SU-DHL-6 (cell line): ENCODE data around the gene MAML3.

Experiments used
- EZH2phosphoT487 ChIP-seq: fragments of 200-600 bp; sonication (generic), shearing (Covaris generic); conservative IDR thresholded peaks from 2 replicates; pipeline ENCODE4 v1.6.1; 2018; ENCODE audit warnings: mild to moderate bottlenecking, antibody characterized with exemption, low read length, moderate library complexity, mixed read lengths
- TF ChIP-seq, protein P1 (sequence below): fragments of 200-600 bp; sonication (generic); IDR thresholded peaks from one replicate; pipeline ENCODE4 v1.5.1; 2017; ENCODE audit warnings: antibody characterized with exemption, mild to moderate bottlenecking, low read length, moderate library complexity; ENCODE audit not compliant: insufficient read depth, poor library complexity, severe bottlenecking

DNA sequence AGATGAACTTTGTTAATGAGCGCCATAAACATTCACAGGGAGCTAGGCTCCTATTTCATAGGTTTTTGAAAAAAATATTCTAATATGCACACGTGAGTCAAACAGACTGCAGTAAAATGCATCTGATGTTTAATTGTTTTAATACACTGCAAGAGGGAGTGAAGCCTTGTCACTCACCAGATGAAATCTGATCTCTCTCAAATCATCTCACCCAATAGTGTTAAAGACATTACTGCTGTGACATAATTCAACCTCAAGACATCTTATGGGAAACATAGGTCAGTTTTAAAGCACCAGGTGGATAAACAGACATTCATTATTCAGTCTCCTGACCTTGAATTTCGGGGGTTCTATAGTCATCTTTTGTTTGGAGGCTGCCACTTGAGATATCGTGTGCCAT lies 148.3 kb downstream of the MAML3 start:
- TF ChIP-seq, protein P1, sequence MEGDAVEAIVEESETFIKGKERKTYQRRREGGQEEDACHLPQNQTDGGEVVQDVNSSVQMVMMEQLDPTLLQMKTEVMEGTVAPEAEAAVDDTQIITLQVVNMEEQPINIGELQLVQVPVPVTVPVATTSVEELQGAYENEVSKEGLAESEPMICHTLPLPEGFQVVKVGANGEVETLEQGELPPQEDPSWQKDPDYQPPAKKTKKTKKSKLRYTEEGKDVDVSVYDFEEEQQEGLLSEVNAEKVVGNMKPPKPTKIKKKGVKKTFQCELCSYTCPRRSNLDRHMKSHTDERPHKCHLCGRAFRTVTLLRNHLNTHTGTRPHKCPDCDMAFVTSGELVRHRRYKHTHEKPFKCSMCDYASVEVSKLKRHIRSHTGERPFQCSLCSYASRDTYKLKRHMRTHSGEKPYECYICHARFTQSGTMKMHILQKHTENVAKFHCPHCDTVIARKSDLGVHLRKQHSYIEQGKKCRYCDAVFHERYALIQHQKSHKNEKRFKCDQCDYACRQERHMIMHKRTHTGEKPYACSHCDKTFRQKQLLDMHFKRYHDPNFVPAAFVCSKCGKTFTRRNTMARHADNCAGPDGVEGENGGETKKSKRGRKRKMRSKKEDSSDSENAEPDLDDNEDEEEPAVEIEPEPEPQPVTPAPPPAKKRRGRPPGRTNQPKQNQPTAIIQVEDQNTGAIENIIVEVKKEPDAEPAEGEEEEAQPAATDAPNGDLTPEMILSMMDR: no peak
- TF ChIP-seq EZH2phosphoT487: no peak
